Activated CD8-positive, alpha-beta T cell treated with anti-CD3 and anti-CD28 coated beads for 36 hours (primary cell): ENCODE measurements around the gene EARS2. TPM values are rescaled to one million over a fixed set of nuclear protein-coding genes. Genes with fewer than 3 reads are reported as not detected.
"Not testable (repeated sequence)": the region's sequence is repeated elsewhere in the genome, so short reads cannot be mapped to it uniquely, and the experiment has no call there.

Experiments
- ATAC-seq: fragments of 200-7000 bp; cut with Tn5 transposase; one replicate; pipeline ENCODE4 v1.10.0; 2021; ENCODE audit warnings: mild to moderate bottlenecking, moderate library complexity
- CTCF ChIA-PET: fragments of 350-600 bp; sonication (Branson Sonifier 250); formaldehyde crosslinking; loops from one replicate; lab custom pipeline; 2021; ENCODE audit warnings: antibody characterized with exemption; lab: Charles Lee
- POLR2A ChIA-PET: fragments of 350-600 bp; sonication (Branson Sonifier 250); formaldehyde crosslinking; loops from one replicate; lab custom pipeline; 2021; ENCODE audit warnings: antibody characterized with exemption; lab: Charles Lee
- DNase-seq: peaks from one replicate; pipeline ENCODE4 v3.0.0-alpha.2; 2020
- H3K27ac Mint-ChIP-seq: one replicate; pipeline ENCODE4 v1.8.0; 2021; ENCODE audit warnings: mild to moderate bottlenecking, mixed read lengths
- H3K27me3 Mint-ChIP-seq: one replicate; pipeline ENCODE4 v1.8.0; 2021; ENCODE audit warnings: mixed read lengths
- H3K36me3 Mint-ChIP-seq: one replicate; pipeline ENCODE4 v1.8.0; 2021; ENCODE audit warnings: low read depth, mixed read lengths
- H3K4me1 Mint-ChIP-seq: one replicate; pipeline ENCODE4 v1.8.0; 2021; ENCODE audit warnings: low read depth, mixed read lengths
- H3K4me3 Mint-ChIP-seq: one replicate; pipeline ENCODE4 v1.8.0; 2021; ENCODE audit warnings: mild to moderate bottlenecking, moderate library complexity, mixed read lengths
- H3K9me3 Mint-ChIP-seq: one replicate; pipeline ENCODE4 v1.8.0; 2021; ENCODE audit warnings: mixed read lengths
- CTCF ChIP-seq: fragments of 200-600 bp; IDR thresholded peaks from one replicate; pipeline ENCODE4 v1.8.0; 2022; ENCODE audit warnings: antibody characterized with exemption, mild to moderate bottlenecking
- intact Hi-C: fragments of 100-400 bp; cut with micrococcal nuclease; formaldehyde crosslinking; loops from one replicate; pipeline ENCODE4 v1.10.0; 2022
- total RNA-seq, 2 experiments: library from RNA; stranded (reverse); gene quantifications; one replicate each; pipeline ENCODE4 v1.2.3, GENCODE V29; 2021

The EARS2 gene
- total RNA-seq, 2 experiments from 2014 or later: 25.7 to 29.1 TPM

- ATAC-seq (no peak), DNase-seq (no peak)
- peaks cover 19% of the 10 kb centered on the region for H3K36me3 Mint-ChIP-seq
- H3K27me3 Mint-ChIP-seq: no peaks in the 10 kb centered on the region
- POLR2A ChIA-PET: no interaction called here
- CTCF ChIA-PET: interaction anchor here (1.0 kb wide), 1 partner anchor 34 kb away, joined by 3 read pairs; no protein-coding TSS in a partner anchor
- no peaks in the 10 kb centered on the region for H3K9me3 Mint-ChIP-seq
- peak overlapping the region; percentile 21 for H3K4me3 Mint-ChIP-seq
- peaks cover 27% of the 10 kb centered on the region for H3K4me1 Mint-ChIP-seq
- no peak for TF ChIP-seq CTCF
- no peak overlapping the region for H3K27ac Mint-ChIP-seq
- intact Hi-C loops: no loop called here
Observed at GRCh38 chr16:23594186-23594585, 37.0 kb upstream of the EARS2 start.

GRCh38 chr16:23590181-23590580 lies 33.0 kb upstream of the EARS2 start:
- ATAC-seq: no peak
- Mint-ChIP-seq H3K27ac (no peak overlapping the region), H3K27me3 (no peaks in the 10 kb centered on the region), H3K9me3 (no peaks in the 10 kb centered on the region), H3K4me1 (peaks cover 18% of the 10 kb centered on the region), H3K4me3 (no peak overlapping the region), H3K36me3 (peaks cover 37% of the 10 kb centered on the region)
- ChIA-PET CTCF (no interaction called here), POLR2A (interaction anchor here (1.1 kb wide), 1 partner anchor 51 kb away, joined by 4 read pairs; the partner anchor contains the start of genes DCTN5 and PALB2)
- intact Hi-C loops: no loop called here
- DNase-seq: no peak
- TF ChIP-seq CTCF: no peak

GRCh38 chr16:23587726-23588125 lies 30.6 kb upstream of the EARS2 start:
- no peaks in the 10 kb centered on the region for H3K9me3 Mint-ChIP-seq
- CTCF ChIA-PET: no interaction called here

GRCh38 chr16:23584186-23585076 lies 27.3 kb upstream of the EARS2 start:
- TF ChIP-seq CTCF: no peak
- ATAC-seq: no peak
- Mint-ChIP-seq H3K27me3 (no peaks in the 10 kb centered on the region), H3K36me3 (peaks cover 44% of the 10 kb centered on the region), H3K27ac (peak overlapping the region; percentile 3), H3K4me1 (no peaks in the 10 kb centered on the region), H3K4me3 (no peak overlapping the region), H3K9me3 (no peaks in the 10 kb centered on the region)
- POLR2A ChIA-PET: no interaction called here
- CTCF ChIA-PET: interaction anchor here (1.1 kb wide), 1 partner anchor 12 kb away, joined by 7 read pairs; no protein-coding TSS in a partner anchor
- no peak for DNase-seq
- intact Hi-C loops: no loop called here

More at GRCh38 chr16:23587726-23588125, 30.6 kb upstream of the EARS2 start:
- POLR2A ChIA-PET: interaction anchor here (0.9 kb wide), 1 partner anchor 38 kb away, joined by 3 read pairs; no protein-coding TSS in a partner anchor
- DNase-seq (no peak), ATAC-seq (no peak)
- Mint-ChIP-seq H3K4me3 (no peak overlapping the region), H3K27ac (no peak overlapping the region), H3K27me3 (no peaks in the 10 kb centered on the region), H3K4me1 (peaks cover 7% of the 10 kb centered on the region), H3K36me3 (peaks cover 42% of the 10 kb centered on the region)
- intact Hi-C loops: no loop called here
- TF ChIP-seq CTCF: no peak

- intact Hi-C loops, CTCF ChIA-PET: not testable (repeated sequence)
Observed at GRCh38 chr16:23583271-23583670, 26.1 kb upstream of the EARS2 start.

More at GRCh38 chr16:23583271-23583670, 26.1 kb upstream of the EARS2 start:
- H3K27ac Mint-ChIP-seq, POLR2A ChIA-PET, H3K4me1 Mint-ChIP-seq, DNase-seq, H3K4me3 Mint-ChIP-seq, H3K9me3 Mint-ChIP-seq, H3K27me3 Mint-ChIP-seq, ATAC-seq: not testable (repeated sequence)
- peaks cover 38% of the 10 kb centered on the region for H3K36me3 Mint-ChIP-seq
